HG03432 (cell line): ENCODE measurements around the gene DLGAP1.

Source experiments
- ATAC-seq: cut with Tn5 transposase; IDR thresholded peaks from one replicate; pipeline ENCODE4 v1.9.1; 2021; ENCODE audit warnings: mild to moderate bottlenecking, moderate library complexity; ENCODE audit not compliant: unreplicated experiment

Gene DLGAP1

DNA sequence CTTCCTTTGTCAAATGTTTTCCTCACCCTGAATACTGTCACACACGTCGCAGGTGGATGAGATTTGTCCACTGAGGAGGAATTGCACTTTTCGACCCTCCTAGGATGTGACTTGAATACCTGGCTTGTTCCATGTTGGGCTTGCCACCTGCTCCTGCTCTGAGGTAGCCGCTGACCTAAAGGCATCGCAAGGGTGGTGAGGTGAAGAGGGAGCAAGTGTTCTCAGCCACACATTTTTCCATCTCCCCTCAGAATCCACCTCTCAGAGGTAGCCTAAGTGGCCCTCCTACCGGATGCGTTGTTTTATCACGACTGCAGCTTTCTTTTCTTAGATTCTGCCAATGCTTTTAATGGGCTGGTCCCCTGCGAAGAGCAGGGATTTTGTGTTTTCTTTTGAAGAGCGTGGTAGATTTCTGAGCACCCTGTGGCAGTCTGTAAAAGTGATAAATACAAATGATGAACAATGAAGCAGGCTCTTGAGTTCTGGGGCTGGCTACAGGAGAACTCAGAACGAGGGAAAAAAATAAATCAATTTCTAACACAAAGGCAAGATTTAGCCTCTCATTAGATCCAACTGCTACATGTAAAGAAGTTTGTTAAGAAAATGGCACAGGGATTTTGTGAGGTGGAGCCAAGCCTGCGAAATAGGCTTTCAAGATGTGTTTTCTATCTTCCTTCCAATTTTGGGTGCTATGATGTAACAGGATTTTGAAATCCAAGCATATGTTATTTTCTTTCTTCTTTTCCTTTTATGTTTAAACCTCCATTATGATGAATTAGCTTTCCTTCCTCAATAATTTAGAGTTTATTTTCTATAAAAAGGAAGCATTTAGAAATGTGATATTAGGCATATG, 618.4 kb downstream of the DLGAP1 start:
- ATAC-seq, result no peak

DNA sequence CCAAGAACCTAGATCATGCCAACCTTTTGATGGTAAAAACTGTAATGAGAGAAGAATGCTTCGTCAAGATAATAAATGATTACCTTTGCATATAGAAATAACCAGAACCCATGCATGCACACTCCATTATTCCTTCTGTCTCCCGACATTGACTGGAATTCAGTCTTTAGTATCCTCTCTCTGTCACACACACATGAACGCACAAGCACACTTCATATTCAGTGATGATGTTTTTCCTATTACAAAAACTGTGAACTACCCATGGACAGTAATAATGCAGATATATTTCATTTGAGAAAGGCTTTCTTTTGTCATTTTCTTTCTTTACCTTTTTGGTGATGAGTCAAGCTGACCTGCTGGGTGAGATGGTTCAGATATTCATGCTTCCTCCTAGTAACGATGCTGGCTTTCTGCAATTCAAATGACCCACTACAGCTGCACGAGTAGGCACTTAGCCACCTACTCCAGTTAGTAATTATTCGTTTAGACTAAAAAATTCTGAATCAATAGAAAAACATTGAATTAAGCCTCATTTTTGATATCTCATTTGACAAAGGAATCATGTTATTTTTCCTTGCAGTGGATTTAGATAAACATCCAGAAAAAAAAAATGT, 623.0 kb downstream of the DLGAP1 start:
- ATAC-seq, result no peak

DNA sequence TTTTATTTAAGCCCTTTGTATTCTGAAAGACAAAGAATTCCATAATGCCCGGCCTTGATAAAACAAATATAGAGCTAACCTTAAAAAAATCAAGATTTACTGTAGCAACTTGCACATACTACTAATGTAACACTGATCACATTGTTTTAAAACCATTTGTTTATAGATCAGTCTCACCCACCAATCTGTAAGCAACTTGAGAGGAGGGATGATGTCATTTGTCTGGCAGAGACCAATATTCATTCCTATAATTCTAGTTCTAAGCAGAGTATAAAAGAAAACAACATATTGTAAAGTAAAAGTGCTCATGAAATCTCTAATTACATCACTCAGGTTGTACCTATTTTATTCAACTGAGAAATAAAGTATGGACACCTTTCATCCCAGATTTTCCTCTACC, 624.5 kb downstream of the DLGAP1 start:
- no peak for ATAC-seq

DNA sequence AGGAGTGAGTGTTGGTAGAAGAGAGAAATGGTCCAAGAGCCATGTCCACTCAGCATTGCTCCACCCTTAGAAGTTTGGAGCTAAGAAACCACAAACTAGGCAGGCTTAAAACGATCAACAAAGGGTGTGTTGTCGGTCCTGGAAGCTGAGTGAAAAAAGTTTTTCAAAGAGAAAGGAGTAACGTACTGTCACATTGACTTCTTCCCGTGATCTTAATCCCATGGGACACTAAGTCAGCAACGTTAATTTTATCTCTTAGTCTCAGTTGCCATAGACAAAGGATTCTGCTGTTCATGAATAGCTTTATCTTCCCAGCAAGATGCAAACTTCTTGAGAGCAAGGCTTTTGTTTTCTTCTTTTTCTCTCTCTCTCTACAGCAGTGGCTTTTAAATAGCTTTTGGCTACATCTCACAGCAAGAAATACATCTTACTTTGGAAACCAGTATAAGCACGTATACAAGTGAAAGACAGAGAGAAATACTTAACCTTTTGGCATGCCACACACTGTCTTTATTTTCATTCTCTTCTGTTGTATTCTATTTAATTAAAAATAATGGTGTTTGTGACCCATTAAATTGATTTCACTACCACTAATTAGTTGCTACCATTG, 627.8 kb downstream of the DLGAP1 start:
- ATAC-seq, result no peak

DNA sequence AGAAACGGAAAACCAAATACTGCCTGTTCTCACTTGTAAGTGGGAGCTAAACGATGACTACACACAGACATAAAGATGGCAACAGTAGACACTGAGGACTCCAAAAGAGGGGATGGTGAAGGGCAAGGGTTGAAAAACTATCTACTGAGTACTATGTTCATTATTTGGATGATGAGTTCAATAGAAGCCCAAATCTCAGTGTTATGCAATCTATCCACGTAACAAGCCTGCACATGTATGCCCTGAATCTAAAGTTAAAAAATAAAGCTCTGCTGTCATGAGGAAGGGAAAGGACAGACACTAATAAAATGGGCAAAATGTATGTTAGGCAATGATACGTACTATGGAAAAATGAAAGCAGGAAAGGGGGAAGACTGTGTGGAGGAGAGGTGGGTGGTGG, 629.1 kb downstream of the DLGAP1 start:
- no peak for ATAC-seq

DNA sequence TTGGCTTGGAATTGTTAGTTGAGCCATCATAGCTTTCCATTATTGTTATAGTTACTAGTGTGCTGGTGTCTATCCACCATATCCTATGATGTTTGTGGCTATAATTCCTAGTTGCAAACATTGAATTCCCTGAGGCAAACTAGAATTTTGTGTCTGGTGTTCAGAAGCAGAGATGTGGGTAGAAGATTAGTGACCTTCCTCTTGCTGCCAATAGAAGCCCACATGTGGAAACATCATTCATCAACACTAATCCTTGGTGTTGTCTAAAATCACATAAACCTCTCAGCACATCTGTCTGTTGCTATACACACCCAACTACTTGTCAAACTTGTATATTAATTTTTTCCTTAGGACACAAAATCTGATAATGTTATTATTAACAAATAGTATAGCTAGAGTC, 631.0 kb downstream of the DLGAP1 start:
- no peak for ATAC-seq

DNA sequence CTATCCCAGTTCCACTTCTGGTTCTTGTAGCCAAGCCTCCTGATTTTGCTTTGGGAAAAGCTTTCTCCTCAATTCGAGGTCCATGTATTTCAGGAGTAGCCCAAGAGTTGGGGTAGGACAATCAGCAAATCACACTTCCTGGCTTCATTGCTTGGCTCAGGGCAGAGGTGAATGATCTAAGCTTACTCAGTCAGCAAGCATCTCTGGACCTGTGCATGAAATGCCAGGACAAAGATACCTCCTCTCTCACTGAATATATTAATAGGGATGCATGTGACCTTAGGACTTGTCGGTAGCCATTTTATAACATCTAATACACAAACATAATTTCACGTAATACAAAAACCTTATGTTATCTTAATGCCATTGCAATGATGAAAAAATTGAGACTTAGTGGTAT, 632.0 kb downstream of the DLGAP1 start:
- no peak for ATAC-seq

DNA sequence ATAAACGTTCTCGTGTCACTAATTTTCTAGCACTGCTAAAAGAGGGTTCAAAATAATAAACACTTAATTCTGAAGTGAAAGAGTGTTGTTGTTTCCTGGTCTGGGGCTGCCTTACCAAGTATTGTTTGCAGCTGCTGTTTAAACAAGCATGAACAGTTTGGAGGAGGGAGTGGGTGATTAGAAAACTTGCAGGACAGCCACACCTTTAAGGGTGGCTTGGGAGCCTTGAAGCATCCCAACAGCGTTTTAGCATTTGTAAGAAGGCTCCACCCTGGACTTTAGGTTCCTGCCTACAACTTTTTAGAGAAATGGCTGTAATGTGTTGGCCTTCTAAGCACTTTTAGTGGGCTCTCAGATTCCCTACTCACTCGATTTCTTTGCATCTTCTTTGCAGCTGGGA, 633.6 kb downstream of the DLGAP1 start:
- no peak for ATAC-seq

DNA sequence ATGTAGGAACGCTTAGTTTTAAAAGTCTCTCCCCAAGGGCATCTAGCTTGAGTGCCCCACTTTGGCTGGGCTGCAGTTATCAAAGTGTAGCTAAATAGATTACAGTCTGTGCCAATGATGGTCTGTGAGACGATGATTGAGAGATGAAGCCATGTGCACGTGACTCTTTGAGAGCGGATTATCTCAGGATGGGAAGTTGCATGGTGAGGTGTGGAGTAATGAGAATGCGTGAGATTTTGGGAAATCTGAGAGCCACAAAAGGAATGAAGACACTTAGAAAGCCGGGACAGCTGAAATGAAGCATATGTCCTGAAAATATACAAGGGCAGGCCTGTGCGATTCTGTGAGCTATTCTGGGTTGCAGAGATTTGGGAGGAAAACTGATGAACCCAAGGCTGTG, 635.1 kb downstream of the DLGAP1 start:
- no peak for ATAC-seq

DNA sequence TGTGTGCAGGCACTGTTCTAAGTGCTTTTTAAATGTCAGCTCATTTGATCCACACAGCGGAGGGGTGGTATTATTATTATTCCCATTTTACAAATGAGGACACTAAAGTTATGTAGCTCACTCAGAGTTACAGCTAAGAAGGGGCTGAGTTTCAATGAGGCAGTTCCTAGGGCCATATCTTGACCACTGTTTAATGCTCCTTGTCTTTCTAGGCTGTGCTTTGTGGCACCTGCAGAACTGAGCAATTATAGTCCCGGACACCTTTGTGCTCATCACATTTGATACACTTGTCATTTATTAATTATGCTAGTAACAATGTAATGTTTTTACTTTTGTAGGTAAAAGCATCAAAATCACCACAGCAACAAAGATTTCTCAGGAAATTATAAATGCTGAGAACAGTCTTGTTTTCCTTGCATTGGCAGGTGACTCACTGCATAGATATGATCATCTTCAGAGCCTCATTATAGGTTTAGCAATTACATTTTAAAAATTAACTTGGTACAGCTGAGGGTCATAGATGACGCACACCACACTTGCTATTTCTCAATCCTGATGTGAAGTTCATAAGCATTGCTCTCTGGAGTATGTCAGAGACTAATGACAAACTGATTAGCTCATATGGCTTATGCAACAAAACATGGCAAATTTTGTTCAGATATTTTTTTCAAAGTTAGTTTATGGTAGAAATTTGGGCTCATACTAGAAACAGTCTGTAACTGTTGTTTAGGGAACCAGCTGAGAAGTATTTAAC, 638.3 kb downstream of the DLGAP1 start:
- ATAC-seq, result no peak

DNA sequence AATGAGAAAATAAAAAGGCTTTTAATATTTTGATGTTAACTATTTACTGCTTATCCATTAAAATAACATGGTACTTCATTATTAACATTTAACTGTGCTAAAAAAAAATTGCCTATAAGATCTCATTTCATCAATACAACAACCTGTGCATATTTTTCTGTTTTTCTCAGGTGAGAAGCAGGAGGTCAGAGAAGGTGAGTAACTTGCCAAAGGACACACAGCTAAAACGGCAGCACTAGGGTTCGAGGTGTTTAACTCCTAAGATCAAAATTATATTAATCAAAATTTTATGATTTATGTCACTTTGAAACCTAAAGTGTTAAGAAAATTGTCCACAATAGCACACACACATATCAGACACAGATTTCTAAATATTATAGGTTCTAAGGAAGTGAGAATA, 639.1 kb downstream of the DLGAP1 start:
- no peak for ATAC-seq

DNA sequence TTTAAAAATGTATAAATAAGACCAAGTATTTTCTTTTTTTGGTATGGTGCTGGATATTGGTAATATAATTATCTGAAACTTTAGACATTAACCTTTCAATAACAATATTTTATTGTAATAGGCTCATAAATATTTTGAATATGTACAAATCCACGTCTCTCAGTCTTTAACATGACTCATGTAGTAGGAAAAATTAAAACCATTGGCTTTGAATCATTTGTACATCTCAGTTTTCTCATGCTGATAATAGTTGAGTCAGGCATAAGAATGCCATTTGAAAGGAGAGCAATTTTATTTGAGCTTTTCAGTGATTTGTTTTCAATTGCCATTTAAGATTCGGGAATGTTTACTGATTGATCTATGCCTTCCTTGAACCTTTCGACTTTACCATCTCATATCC, 640.3 kb downstream of the DLGAP1 start:
- no peak for ATAC-seq

DNA sequence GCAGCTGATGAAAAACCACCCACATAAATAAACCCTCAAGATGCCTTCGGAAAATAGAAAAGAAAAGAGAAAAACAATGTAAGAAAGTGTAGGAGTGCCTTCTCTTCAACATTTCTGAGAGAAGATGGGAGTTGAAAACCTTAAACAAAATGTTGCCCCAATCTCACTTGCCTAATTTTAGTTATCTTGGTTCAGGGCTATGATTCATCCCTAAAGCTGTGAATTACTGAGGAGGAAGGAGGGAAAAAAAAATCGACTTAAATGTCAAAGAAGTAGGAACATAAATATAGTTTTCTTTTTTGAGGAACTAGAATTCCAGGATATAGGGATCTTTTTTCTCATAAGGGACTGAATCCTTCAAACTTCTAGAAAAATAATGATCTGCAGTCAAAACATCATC, 644.8 kb downstream of the DLGAP1 start:
- no peak for ATAC-seq

DNA sequence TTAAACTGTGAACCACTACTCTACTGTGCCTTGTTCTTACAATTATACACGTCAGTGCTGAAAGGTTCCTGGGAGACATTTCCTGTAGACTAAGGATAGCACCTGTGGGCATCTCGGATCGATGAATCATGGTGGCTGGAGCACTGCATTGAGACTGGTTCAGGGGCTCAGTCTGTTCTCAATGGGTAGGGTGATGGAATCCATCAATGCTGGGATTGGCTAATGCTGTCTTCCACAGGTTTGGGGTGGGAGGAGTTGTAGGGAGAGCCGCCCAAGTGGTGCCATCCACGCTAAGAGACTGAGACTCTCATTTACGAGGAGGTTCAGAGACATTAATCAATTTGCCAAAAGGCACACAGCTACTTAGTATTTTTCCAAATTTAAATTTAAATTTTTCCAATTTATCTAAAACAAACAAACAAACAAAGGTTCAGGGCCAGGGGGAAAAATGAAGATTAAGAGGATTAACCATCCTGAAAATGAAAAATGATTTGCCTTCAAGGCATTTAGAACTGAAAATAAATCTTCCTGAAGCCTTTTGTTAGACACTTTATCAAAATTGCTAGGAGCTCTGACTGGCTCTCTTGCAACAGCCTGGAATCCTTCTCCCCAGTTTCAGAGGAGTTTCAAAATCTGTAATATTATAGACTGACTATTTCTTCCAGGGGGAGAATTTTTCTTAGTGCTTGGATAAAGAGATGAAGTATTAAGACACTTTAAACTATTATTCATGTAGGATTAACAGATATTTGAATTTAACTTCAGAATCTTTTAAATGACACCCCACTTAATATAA, 645.9 kb downstream of the DLGAP1 start:
- no peak for ATAC-seq

DNA sequence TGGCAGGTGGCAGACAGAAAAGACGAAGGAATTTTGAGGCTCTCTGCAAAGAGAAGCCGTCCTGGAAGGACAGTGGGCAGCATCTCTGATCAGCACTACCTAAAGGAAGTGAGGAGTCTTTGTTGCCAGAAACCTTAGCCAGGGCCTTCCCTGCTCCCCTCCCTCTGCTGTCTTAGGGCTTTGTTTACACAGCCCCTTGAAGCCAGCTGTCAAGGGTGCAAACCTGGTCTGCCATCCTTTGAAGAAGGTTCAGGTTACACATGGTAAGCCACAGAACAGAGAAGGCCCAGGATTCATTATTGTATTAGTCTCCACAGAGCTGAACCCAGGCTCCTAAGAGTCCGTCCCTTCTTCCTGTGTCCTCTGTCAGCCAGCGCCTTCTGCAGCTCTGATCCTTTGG, 648.5 kb downstream of the DLGAP1 start:
- no peak for ATAC-seq

DNA sequence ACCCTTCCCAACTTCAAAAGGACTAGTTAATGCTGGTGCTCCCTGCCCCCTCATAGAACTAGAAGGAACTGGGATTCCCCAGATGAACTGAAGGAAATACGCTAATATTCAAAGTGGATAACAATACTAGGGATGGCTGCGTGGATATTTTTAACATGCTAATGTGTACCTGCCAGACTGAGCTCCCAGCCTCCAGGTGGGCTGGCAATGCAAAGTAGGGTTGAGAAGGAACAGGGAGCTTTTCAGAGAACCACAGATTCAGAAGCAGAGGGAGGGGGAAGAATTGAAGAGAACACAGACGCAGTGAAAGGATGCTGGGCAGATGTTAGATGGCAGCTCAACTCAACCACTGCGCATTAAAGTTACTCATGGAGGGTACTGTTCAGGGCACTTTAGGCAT, 650.8 kb downstream of the DLGAP1 start:
- ATAC-seq, result no peak

DNA sequence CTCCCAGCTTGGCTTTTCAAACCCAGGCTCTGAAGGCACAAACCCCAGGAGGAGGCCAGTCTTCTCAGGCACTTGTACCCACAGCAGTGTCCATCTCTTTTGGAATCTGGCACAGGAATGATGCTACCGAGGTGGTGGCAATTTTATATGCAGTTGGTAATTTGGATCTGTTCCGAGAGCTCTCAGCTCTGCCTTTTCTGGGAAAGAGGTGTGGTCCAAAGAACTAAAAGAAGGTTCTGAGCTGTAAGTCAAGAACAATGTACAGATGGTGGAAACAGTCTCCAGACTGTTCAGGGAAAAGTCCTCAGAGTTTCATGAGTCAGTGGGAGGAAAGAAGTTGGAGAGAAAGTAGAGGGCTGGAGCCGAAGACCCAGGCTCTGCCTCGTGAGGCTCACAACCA, 651.8 kb downstream of the DLGAP1 start:
- ATAC-seq, result no peak

DNA sequence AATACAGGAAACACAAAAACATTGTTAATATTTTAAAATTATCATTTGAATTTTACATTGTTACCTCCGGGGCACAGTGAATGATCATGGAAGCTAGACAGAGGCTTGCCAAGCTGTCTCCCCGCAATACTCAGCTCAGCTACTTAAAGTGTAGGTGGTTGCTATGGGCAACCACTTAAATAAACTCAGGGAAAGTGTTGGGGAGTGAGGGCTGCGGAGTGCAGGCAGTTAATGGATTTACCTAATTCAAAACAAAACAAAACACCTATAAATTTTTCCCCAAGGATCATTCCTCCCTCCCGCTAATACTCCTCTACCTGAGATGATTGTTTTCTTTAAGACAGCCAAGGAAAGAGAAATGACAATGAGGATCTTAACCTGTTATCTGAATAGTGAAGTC, 655.6 kb downstream of the DLGAP1 start:
- ATAC-seq, result no peak

DNA sequence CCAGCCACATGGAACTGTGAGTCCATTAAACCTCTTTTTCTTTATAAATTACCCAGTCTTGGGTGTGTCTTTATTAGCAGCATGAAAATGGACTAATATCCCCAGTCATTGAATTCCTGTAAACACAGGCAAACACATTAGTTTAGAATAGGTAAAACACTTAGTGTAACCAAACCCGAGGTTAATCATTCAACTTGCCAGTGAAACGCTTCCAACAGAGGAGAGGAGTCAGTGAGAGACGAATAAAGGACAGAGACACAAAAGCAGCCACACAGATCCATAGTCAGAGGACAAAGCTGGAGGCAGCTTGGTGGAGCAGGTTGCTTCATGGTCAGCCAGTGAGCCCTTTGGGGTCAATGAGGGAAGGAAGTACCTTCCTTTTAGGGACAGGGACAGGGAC, 657.1 kb downstream of the DLGAP1 start:
- ATAC-seq, result no peak

DNA sequence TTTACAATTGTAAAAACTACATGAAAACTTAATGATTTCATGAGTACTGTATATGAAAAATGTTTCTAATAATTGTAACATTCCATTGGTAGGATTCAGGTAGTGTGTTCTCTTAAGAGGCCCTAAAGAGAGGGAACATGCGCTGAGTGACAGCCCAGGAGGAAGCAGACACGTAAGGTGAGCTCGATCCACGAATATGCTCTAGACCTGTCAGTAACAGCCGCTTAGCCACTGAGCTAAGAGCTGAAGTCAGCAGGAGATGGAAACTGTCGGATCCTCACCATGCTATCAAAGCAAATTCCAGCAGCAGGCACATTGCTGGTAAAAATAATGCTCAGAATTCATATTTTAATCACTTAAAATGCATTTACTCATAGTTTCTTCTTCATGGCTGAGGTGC, 658.7 kb downstream of the DLGAP1 start:
- no peak for ATAC-seq
